Fibroblast of peridontal ligament (primary cell): ENCODE data around the gene PSMB10.
"Not testable (repeated sequence)": the region's sequence is repeated elsewhere in the genome, so short reads cannot be mapped to it uniquely, and the experiment has no call there.

Experiments
- DNase-seq: peaks from one replicate; pipeline ENCODE4 v3.0.0-alpha.2; 2010; ENCODE audit errors: extremely low read depth

Gene PSMB10

GRCh38 chr16:67942200-67942509 is 5.5 kb upstream of the PSMB10 start:
- peak; percentile 23 for DNase-seq

DNA sequence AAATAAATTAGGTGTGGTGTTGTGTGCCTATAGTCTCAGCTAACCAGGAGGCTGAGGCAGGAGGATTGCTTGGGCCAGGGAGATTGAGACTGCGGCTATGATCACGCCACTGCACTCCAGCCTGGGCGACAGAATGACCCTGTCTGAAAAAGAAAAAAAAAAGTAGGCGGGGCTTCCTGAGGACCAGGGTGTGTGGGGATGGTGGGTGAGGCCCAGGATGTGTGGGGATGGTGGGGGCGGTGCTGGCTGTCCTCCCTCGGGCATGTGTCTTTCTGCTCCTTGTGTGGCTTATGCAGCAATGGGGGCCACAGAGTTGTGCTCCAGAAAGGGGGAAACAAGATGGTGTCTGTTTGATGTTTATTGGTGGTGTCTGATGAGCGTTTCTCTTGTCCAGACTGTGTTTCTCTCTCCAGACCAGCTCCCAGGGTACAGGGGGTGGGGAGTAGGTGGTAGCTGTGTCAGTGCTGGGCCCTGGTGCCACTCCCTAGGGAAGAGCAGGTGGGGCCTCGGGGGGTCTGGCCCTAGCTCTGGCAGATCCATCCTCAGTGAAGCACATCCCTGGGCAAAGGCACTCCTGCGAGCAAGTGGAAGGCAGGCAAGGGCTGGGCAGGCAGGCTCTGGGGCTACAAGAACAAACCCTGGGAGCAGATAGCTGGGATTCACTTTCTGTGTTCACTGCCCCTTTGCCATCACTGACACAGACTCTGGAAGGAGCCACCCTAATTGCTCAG is 5.0 kb upstream of the PSMB10 start:
- DNase-seq = no peak

DNA sequence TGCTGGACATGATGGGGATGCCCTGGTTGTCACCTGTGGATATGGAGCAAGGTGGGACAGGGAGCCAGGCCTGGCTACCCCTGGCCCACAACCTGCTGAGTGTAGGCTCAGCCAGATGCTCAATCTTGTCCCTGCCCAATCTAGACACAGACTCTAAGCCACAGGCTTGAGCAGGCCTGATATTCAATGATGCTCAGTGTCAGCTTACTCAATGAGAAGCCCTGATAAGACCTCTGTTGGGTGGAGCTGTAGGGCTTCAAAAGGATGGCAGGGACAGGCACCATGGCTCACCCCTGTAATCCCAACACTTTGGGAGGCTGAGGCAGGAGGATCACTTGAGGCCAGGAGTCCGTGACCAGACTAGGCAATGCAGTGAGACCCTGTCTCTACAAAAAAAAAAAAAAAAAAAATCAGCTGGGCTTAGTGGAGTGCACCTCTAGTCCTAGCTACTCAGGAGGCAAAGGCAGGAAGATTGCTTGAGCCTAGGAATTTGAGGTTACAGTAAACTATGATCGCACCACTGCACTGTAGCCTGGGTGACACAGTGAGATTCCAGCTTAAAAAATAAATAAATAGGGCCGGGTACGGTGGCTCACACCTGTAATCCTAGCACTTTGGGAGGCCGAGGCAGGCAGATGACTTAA is 3.9 kb upstream of the PSMB10 start:
- DNase-seq = no peak

DNA sequence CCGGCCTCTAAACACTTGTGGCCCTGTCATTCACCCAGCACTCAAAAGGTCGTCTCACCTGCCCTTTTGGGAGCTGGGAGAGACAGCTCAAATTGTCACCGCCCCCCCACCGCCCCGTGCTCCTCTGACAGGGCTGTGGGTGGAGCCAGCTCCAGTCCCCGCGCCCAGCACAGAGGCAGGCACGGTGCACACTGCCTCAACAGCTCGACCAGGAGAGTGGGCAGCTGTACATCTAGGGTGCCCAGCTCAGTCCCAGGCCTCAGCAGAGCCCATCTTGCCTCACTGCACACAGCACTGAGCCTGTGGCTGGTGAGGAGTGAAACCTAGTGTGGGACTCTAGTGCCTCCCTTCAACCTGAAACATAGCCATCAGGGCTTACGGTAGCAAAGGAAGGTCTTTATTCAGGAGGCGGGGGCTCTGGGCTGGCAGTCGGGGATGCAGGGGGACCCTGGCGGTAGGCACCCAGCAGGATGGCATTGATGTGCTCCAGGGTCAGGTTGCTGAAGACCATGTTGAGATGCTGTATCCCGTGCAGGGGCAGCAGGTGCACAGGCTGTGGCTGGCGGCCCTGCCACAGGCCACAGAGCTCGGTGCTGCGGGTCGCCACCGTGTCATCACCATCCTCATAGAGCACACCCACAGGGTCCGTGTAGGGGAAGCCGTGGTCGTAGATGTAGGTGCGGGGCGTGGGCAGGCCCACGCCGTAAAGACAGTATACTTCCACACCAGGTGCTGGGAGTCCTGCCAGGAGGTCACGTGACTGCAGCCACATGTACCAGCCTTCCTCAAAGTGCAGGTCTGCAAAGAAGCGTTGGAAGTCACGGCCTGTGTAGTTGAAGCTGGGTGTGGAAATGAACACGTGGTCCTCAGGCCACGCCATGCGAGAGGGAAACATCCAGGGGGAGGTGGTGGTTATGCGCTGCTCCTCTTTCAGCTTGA is 3.1 kb upstream of the PSMB10 start:
- no peak for DNase-seq

DNA sequence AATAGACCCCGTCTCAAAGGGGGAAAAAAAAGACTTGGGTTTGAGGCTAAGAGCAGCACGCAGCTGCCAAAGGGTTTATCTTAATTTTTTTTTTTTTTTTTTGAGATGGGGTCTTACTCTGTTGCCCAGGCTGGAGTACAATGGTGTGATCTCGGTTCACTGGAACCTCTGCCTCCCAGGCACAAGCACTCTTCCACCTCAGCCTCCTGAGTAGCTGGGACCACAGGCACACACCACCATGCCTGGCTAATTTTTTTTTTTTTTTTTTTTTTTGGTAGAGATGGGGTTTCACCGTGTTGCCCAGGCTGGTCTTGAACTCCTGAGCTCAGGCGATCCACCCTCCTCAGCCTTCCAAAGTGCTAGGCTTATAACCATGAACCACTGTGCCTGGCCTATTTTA is 1.1 kb upstream of the PSMB10 start:
- DNase-seq = not testable (repeated sequence)

GRCh38 chr16:67936880-67937605 is 393 bp upstream of the PSMB10 start:
- peak; percentile 74 for DNase-seq

- DNase-seq = peak; percentile 83
These were observed 1.1 kb downstream of the PSMB10 start for GRCh38 chr16:67935402-67936123.

DNA sequence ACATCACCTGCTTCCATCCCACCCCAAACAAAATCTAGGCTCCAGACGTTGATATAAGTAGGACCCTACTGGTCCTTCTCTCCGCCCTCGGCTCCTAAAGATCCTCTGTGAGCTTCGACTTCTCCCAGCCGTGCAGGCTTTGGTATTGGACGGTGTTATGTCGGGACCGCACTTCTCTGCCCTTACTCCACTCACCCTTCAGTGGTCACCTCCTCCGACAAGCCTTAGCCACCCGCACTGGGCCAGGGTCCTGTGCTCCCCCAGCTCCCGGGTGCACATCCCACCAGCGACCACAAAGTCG is 1.6 kb downstream of the PSMB10 start:
- no peak for DNase-seq

- DNase-seq = no peak
These were observed 2.1 kb downstream of the PSMB10 start for GRCh38 chr16:67934306-67935100.

- no peak for DNase-seq
These were observed 2.8 kb downstream of the PSMB10 start for GRCh38 chr16:67933805-67934204.

DNA sequence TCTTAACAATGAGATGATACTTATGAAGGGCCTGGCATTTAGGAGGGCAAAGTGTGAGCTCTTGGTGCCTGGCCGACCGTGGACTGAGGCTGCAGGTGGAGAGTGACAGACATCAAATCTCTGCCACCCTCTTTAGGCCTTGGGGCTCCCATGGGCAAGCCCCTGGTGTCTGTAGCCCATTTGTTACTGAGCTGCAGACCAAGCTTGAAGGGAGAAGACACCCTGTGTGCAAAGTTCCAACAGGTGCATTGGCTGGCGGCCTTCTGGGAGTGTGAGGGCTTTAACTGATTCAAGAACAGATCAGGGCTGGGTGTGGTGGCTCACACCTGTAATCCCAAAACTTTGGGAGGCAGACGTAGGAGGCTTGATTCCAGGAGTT is 4.2 kb downstream of the PSMB10 start:
- no peak for DNase-seq

DNA sequence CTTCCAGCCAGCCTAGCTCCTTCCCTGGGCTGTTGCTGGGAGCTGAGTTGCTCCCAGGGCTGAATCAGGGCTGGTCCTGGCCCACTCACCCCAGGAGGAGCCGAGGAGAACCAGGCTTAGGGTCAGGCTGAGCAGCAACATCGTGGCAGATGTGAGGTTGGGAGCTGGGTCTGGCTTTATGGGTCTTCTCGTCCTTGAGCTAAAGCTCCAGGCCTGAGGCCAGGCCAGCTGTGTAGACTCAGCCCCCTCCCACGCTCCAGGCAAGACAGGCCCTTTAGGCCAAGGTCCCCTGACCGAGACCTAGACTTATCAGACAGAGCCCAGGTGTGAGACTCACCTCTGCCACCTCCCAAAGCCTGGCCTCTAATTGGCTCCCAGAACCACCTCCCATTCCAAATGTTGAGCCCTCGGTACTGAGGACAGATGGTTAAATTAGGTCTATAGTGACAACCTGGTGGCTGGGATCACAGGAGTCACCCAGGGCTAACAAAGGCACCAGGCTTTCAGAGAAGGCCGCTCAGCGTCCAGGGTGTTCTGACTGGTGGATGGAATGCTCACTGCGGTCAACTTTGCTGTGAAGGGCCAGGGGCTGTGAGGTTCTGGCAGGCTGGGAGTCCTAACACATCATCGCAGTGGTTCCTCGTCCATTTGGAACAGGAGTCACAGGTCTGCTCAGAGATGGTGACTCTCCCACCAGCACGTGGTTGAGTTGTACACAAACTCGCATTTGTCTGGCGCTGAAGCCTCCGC is 4.8 kb downstream of the PSMB10 start, which contains the start of gene CTRL:
TSS of gene CTRL (minus strand) at position 151 of the 750 bp plus-strand sequence. CDS start at position 141, 10 bp downstream.
- DNase-seq = no peak

GRCh38 chr16:67930678-67931211 is 5.9 kb downstream of the PSMB10 start:
- DNase-seq = no peak

DNA sequence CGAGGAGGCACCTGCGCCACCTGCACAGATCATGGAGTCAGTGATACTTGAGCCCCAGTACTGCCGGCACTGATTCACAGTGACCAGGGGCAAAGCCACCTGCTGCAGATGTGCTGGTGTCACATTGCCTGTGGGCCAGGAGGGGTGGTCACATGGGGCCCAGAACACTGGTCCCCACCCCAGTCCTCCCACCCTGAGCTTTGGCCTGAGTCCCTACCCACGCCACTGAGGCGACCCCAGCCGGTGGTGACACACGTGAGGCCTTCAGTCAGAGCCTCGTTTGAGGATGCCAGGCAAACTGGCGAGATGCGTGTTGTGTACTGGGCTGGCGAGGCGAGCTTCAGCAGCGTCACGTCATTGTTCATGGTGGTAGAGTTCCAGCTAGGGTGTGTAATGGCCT is 6.5 kb downstream of the PSMB10 start:
- DNase-seq = no peak

DNA sequence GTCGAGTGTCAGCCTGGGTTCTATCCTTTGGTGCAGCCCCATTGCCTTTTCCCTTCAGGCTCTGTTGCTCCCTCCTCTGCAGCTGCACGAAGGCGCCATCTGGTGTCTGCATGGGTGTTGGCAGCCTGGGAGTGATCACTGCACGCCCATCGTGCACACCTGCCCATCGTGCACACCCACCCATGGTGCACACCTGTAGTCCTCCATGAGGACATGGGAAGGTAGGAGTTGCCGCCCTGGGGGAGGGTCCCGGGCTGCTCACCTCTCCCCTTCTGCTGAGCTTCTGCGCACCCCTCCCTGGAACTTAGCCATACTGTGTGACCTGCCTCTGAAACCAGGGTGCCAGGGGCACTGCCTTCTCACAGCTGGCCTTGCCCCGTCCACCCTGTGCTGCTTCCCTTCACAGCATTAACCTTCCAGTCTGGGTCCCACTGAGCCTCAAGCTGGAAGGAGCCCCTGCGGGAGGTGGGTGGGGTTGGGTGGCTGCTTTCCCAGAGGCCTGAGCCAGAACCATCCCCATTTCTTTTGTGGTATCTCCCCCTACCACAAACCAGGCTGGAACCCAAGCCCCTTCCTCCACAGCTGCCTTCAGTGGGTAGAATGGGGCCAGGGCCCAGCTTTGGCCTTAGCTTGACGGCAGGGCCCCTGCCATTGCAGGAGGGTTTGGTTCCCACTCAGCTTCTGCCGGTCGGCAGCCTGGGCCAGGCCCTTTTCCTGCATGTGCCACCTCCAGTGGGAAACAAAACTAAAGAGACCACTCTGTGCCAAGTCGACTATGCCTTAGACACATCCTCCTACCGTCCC is 7.9 kb downstream of the PSMB10 start:
- peak; percentile 51 for DNase-seq

DNA sequence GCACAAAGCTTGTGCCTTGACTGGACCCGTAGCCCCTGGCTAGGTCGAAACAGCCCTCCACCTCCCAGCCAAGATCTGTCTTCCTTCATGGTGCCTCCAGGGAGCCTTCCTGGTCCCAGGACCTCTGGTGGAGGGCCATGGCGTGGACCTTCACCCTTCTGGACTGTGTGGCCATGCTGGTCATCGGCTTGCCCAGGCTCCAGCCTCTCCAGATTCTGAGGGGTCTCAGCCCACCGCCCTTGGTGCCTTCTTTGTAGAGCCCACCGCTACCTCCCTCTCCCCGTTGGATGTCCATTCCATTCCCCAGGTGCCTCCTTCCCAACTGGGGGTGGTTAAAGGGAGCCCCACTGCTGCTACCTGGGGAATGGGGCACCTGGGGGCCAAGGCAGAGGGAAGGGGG is 8.5 kb downstream of the PSMB10 start:
- DNase-seq = no peak

GRCh38 chr16:67927131-67927941 is 9.3 kb downstream of the PSMB10 start:
- no peak for DNase-seq
